Thyroid gland (tissue), 4 donors: ENCODE data around the gene NOP9.

Source experiments
- POLR2A ChIP-seq, 2 donors: fragments of 450-650 bp; IDR thresholded peaks; one replicate each; pipeline ENCODE4 v1.6.1; 2017; ENCODE audit warnings: antibody characterized with exemption in 2 of 2, mild to moderate bottlenecking in 2 of 2, moderate library complexity in 1 of 2
- TF ChIP-seq, protein P1 (sequence below), 6 experiments: fragments of 200-600 bp in 3 of 6; fragments of 450-650 bp in 3 of 6; sonication (generic) in 3 of 6; IDR thresholded peaks; one replicate each; pipeline ENCODE4 v1.5.1; 2016 to 2019; ENCODE audit warnings: antibody characterized with exemption in 6 of 6, mild to moderate bottlenecking in 2 of 6, inconsistent platforms in 1 of 6, moderate library complexity in 1 of 6

DNA sequence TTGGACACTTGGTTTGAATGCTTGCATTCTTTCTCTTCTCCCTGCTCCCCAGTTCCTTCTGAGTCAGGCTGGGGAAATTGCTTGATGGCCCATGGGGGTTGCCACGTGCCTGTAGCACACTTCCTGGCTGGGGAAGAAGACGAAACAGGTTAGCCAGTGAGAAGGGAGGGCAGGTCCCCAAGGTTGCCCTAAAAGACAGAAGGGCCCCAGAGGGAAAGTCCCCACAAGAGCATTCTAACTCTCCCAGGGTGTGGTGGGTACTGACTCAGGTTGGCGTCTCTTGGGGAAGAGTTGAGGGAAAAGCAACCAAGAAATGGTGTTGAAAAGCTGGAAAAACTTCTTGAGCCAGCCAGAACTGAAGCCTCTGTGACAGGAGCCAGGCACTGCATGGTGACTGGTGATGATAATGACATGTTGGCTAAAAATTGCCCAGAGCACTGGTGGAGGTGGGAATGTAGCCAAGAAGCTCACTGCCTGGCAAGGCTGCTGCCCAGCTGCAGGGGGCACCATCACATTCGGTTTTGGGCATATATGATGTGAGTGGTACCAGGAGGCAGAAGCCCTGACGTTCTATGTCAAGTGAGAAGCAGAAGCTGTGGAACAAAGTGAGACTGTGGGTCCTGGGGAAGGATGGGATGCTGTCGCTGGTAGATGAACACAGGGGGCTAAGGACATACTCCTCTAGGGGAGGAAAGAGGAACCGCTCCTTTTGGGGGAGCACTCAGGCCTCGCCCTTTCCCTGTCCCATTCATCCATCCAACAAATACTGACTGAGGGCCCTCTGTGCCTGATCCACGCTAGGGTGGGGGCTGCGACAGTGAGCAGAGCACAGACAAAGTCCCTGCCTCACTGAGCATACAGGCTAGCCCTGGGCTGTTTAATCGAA is 20.1 kb upstream of the NOP9 start:
- TF ChIP-seq, protein P1, sequence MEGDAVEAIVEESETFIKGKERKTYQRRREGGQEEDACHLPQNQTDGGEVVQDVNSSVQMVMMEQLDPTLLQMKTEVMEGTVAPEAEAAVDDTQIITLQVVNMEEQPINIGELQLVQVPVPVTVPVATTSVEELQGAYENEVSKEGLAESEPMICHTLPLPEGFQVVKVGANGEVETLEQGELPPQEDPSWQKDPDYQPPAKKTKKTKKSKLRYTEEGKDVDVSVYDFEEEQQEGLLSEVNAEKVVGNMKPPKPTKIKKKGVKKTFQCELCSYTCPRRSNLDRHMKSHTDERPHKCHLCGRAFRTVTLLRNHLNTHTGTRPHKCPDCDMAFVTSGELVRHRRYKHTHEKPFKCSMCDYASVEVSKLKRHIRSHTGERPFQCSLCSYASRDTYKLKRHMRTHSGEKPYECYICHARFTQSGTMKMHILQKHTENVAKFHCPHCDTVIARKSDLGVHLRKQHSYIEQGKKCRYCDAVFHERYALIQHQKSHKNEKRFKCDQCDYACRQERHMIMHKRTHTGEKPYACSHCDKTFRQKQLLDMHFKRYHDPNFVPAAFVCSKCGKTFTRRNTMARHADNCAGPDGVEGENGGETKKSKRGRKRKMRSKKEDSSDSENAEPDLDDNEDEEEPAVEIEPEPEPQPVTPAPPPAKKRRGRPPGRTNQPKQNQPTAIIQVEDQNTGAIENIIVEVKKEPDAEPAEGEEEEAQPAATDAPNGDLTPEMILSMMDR (IDR thresholded peaks at IDR 0.05) = no peak
- TF ChIP-seq POLR2A (IDR thresholded peaks at IDR 0.05) = no peak
